ENCODE data around the gene TLCD2. TPM values are rescaled to one million over a fixed set of nuclear protein-coding genes. Genes with fewer than 3 reads are reported as not detected.
A peak's percentile ranks its signal among the peaks of the same experiment; 100 is the strongest.

Gene TLCD2
- total and polyA plus RNA-seq, 9 of the 15 experiments (the other 6 are each of a cell fraction or from before 2014, with no cell fraction given), result 0.10 to 0.89 (median 0.58) TPM

DNA sequence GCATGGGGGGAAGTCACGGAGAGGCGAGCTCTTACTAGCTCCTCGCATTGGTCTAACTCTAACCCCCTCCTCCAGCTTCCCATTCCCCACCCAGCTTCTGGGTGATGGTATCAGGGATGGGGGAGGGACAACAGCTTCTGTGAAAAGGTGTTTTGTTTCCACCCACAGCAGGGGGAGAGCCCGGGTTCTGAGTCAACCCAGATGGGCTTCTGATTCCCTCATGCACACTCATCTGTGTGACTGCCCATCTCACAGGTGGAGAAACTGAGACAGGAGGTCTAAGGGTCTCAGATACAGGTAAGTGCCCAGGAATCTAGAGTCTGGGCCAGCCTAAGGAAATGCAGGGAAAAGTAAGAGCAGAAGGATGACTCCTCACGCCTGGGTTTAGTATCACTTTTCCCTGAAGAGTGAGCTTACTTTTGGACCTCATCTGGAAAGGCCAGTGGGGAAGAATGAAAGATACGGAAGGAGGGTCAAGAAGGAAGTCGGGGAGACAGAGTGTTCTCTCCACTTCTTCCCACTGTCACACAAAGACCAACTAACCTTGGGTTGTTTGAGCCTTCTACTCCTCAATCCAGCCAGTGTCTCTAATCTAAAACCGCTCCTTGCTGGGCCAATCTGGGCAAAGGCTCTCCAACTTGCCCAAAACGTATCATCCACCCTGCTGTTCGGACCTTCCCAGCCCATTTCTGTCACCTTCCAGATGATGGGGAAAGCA lies 3.1 kb upstream of the TLCD2 start (continued):
- TF ChIP-seq, protein P1, sequence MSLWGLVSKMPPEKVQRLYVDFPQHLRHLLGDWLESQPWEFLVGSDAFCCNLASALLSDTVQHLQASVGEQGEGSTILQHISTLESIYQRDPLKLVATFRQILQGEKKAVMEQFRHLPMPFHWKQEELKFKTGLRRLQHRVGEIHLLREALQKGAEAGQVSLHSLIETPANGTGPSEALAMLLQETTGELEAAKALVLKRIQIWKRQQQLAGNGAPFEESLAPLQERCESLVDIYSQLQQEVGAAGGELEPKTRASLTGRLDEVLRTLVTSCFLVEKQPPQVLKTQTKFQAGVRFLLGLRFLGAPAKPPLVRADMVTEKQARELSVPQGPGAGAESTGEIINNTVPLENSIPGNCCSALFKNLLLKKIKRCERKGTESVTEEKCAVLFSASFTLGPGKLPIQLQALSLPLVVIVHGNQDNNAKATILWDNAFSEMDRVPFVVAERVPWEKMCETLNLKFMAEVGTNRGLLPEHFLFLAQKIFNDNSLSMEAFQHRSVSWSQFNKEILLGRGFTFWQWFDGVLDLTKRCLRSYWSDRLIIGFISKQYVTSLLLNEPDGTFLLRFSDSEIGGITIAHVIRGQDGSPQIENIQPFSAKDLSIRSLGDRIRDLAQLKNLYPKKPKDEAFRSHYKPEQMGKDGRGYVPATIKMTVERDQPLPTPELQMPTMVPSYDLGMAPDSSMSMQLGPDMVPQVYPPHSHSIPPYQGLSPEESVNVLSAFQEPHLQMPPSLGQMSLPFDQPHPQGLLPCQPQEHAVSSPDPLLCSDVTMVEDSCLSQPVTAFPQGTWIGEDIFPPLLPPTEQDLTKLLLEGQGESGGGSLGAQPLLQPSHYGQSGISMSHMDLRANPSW (CRISPR knock-in tag; IDR thresholded peaks at IDR 0.05), result no peak
- TF ChIP-seq THAP12 (CRISPR knock-in tag; IDR thresholded peaks at IDR 0.05) (no peak), GATA2 (CRISPR knock-in tag; IDR thresholded peaks at IDR 0.05) (peak; percentile 44; the same call in 1 of the 2 replicates), FOXA3 (CRISPR knock-in tag; conservative IDR thresholded peaks at IDR 0.05 in 1 of 2, IDR thresholded peaks at IDR 0.05 in 1 of 2) (no peak), SMARCA4 (IDR thresholded peaks at IDR 0.05) (0 out of 2 replicates have a peak, but pooled peaks have one; percentile 23), CTCFL (IDR thresholded peaks at IDR 0.05; ENCODE audit: borderline replicate concordance, insufficient read depth, low read depth, low read length, poor library complexity, severe bottlenecking) (no peak), CTBP1 (IDR thresholded peaks at IDR 0.05; ENCODE audit: borderline replicate concordance) (no peak), FOXK1 (CRISPR knock-in tag; IDR thresholded peaks at IDR 0.05; ENCODE audit: borderline replicate concordance) (0 out of 2 replicates have a peak, but pooled peaks have one; percentile 27), ZNF699 (CRISPR knock-in tag; IDR thresholded peaks at IDR 0.05; ENCODE audit: insufficient replicate concordance) (no peak), RCOR1 (IDR thresholded peaks at IDR 0.05; ENCODE audit: borderline replicate concordance in 1 of 2, low read depth in 2 of 2, low read length in 2 of 2) (peak in 1 of 2 experiments; percentile 70; a peak in 2 of 4 replicates), BCOR (IDR thresholded peaks at IDR 0.05) (peak; percentile 71), EGR1 (conservative IDR thresholded peaks at IDR 0.05) (0 out of 2 replicates have a peak, but pooled peaks have one; percentile 24), KDM1A (IDR thresholded peaks at IDR 0.05) (peak in 1 of 2 experiments; percentile 63; a peak in 3 of 4 replicates), CBFA2T3 (IDR thresholded peaks at IDR 0.05) (0 out of 2 replicates have a peak, but pooled peaks have one; percentile 6)
- TF ChIP-seq, protein P2, sequence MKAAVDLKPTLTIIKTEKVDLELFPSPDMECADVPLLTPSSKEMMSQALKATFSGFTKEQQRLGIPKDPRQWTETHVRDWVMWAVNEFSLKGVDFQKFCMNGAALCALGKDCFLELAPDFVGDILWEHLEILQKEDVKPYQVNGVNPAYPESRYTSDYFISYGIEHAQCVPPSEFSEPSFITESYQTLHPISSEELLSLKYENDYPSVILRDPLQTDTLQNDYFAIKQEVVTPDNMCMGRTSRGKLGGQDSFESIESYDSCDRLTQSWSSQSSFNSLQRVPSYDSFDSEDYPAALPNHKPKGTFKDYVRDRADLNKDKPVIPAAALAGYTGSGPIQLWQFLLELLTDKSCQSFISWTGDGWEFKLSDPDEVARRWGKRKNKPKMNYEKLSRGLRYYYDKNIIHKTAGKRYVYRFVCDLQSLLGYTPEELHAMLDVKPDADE (conservative IDR thresholded peaks at IDR 0.05; ENCODE audit: control insufficient read depth, low read depth, low read length), result no peak
- TF ChIP-seq, protein P3, sequence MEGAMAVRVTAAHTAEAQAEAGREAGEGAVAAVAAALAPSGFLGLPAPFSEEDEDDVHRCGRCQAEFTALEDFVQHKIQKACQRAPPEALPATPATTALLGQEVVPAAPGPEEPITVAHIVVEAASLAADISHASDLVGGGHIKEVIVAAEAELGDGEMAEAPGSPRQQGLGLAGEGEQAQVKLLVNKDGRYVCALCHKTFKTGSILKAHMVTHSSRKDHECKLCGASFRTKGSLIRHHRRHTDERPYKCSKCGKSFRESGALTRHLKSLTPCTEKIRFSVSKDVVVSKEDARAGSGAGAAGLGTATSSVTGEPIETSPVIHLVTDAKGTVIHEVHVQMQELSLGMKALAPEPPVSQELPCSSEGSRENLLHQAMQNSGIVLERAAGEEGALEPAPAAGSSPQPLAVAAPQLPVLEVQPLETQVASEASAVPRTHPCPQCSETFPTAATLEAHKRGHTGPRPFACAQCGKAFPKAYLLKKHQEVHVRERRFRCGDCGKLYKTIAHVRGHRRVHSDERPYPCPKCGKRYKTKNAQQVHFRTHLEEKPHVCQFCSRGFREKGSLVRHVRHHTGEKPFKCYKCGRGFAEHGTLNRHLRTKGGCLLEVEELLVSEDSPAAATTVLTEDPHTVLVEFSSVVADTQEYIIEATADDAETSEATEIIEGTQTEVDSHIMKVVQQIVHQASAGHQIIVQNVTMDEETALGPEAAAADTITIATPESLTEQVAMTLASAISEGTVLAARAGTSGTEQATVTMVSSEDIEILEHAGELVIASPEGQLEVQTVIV (CRISPR knock-in tag; IDR thresholded peaks at IDR 0.05; ENCODE audit: borderline replicate concordance), result no peak
